Measurements from ENCODE around the gene COPZ2. TPM values are rescaled to one million over a fixed set of nuclear protein-coding genes. Genes with fewer than 3 reads are reported as not detected.
"Not testable (repeated sequence)": the region's sequence is repeated elsewhere in the genome, so short reads cannot be mapped to it uniquely, and the experiment has no call there.

Gene COPZ2
- total RNA-seq, 1 donor from 2014 or later: not detected

GRCh38 chr17:48022901-48023300 lies 14.7 kb downstream of the COPZ2 start:
- H3K36me3 Mint-ChIP-seq (ENCODE audit: unreplicated experiment): no peaks in the 10 kb centered on the region
- no peak for DNase-seq
- peaks cover 13% of the 10 kb centered on the region for H3K27me3 Mint-ChIP-seq (ENCODE audit: unreplicated experiment)
- TF ChIP-seq CTCF (IDR thresholded peaks at IDR 0.05; ENCODE audit: partially characterized antibody, unreplicated experiment): no peak
- peak overlapping the region; percentile 42 for H3K4me3 Mint-ChIP-seq (ENCODE audit: unreplicated experiment)
- H3K4me1 Mint-ChIP-seq (ENCODE audit: low read depth, unreplicated experiment): peaks cover 7% of the 10 kb centered on the region
- no peak overlapping the region for H3K27ac Mint-ChIP-seq (ENCODE audit: unreplicated experiment)
- H3K9me3 Mint-ChIP-seq (ENCODE audit: unreplicated experiment): peaks cover 3% of the 10 kb centered on the region

GRCh38 chr17:48021934-48022333 lies 15.7 kb downstream of the COPZ2 start:
- Mint-ChIP-seq H3K9me3 (ENCODE audit: unreplicated experiment) (peaks cover 3% of the 10 kb centered on the region), H3K36me3 (ENCODE audit: unreplicated experiment) (no peaks in the 10 kb centered on the region), H3K27me3 (ENCODE audit: unreplicated experiment) (peaks cover 13% of the 10 kb centered on the region), H3K27ac (ENCODE audit: unreplicated experiment) (no peak overlapping the region), H3K4me1 (ENCODE audit: low read depth, unreplicated experiment) (peaks cover 7% of the 10 kb centered on the region), H3K4me3 (ENCODE audit: unreplicated experiment) (no peak overlapping the region)
- no peak for TF ChIP-seq CTCF (IDR thresholded peaks at IDR 0.05; ENCODE audit: partially characterized antibody, unreplicated experiment)
- DNase-seq: no peak

- not testable (repeated sequence) for DNase-seq; H3K4me3 Mint-ChIP-seq (ENCODE audit: unreplicated experiment); H3K9me3 Mint-ChIP-seq (ENCODE audit: unreplicated experiment); H3K27me3 Mint-ChIP-seq (ENCODE audit: unreplicated experiment); H3K36me3 Mint-ChIP-seq (ENCODE audit: unreplicated experiment)
- peaks cover 29% of the 10 kb centered on the region for H3K4me1 Mint-ChIP-seq (ENCODE audit: low read depth, unreplicated experiment)
- H3K27ac Mint-ChIP-seq (ENCODE audit: unreplicated experiment): peak overlapping the region; percentile 43
Observed at GRCh38 chr17:48017817-48018158, 19.8 kb downstream of the COPZ2 start.

- H3K4me3 Mint-ChIP-seq (ENCODE audit: unreplicated experiment): no peak overlapping the region
- TF ChIP-seq CTCF (IDR thresholded peaks at IDR 0.05; ENCODE audit: partially characterized antibody, unreplicated experiment): no peak
- peak overlapping the region; percentile 4 for H3K27ac Mint-ChIP-seq (ENCODE audit: unreplicated experiment)
- peaks cover 15% of the 10 kb centered on the region for H3K27me3 Mint-ChIP-seq (ENCODE audit: unreplicated experiment)
- H3K4me1 Mint-ChIP-seq (ENCODE audit: low read depth, unreplicated experiment): peaks cover 40% of the 10 kb centered on the region
- peaks cover 13% of the 10 kb centered on the region for H3K9me3 Mint-ChIP-seq (ENCODE audit: unreplicated experiment)
- DNase-seq: no peak
- H3K36me3 Mint-ChIP-seq (ENCODE audit: unreplicated experiment): no peaks in the 10 kb centered on the region
Observed at GRCh38 chr17:48016112-48016511, 21.5 kb downstream of the COPZ2 start.

GRCh38 chr17:48014595-48015111 lies 22.9 kb downstream of the COPZ2 start:
- no peak for DNase-seq
- peak overlapping the region; percentile 75 for H3K4me3 Mint-ChIP-seq (ENCODE audit: unreplicated experiment)
- peak overlapping the region; percentile 90 for H3K27ac Mint-ChIP-seq (ENCODE audit: unreplicated experiment)
- peaks cover 49% of the 10 kb centered on the region for H3K4me1 Mint-ChIP-seq (ENCODE audit: low read depth, unreplicated experiment)
- peaks cover 15% of the 10 kb centered on the region for H3K9me3 Mint-ChIP-seq (ENCODE audit: unreplicated experiment)
- H3K27me3 Mint-ChIP-seq (ENCODE audit: unreplicated experiment): peaks cover 15% of the 10 kb centered on the region
- TF ChIP-seq CTCF (IDR thresholded peaks at IDR 0.05; ENCODE audit: partially characterized antibody, unreplicated experiment): no peak
- H3K36me3 Mint-ChIP-seq (ENCODE audit: unreplicated experiment): no peaks in the 10 kb centered on the region
